ENCODE data around the gene DOK3.
A peak's percentile ranks its signal among the peaks of the same experiment; 100 is the strongest.

The DOK3 gene

GRCh38 chr5:177473443-177474001, 36.1 kb downstream of the DOK3 start, which contains the start of gene DBN1:
Gene DBN1, minus strand, starts transcription at chr5:177473634. Its CDS starts 113 bp downstream, at chr5:177473521.
- Mint-ChIP-seq H3K4me1 (ENCODE audit: low read depth) (peaks cover 66% of the 10 kb centered on the region), H3K36me3 (ENCODE audit: low read depth) (no peaks in the 10 kb centered on the region), H3K9me3 (no peaks in the 10 kb centered on the region), H3K4me3 (peak within 1 kb of the TSS; percentile 67), H3K27ac (no peak within 1 kb of the TSS), H3K27me3 (peaks cover 87% of the 10 kb centered on the region)
- intact Hi-C loops (cut with micrococcal nuclease), result no loop called here

- H3K36me3 Mint-ChIP-seq (ENCODE audit: low read depth), result no peaks in the 10 kb centered on the region
- H3K4me3 Mint-ChIP-seq, result no peak overlapping the region
- H3K27me3 Mint-ChIP-seq, result peaks cover 86% of the 10 kb centered on the region
- H3K9me3 Mint-ChIP-seq, result no peaks in the 10 kb centered on the region
- H3K4me1 Mint-ChIP-seq (ENCODE audit: low read depth), result peaks cover 58% of the 10 kb centered on the region
- intact Hi-C loops (cut with micrococcal nuclease), result no loop called here
- H3K27ac Mint-ChIP-seq, result no peak overlapping the region
Observed at GRCh38 chr5:177472460-177473442, 36.9 kb downstream of the DOK3 start.

GRCh38 chr5:177471610-177472356, 37.8 kb downstream of the DOK3 start:
- no peak overlapping the region for H3K27ac Mint-ChIP-seq
- H3K9me3 Mint-ChIP-seq, result no peaks in the 10 kb centered on the region
- peaks cover 89% of the 10 kb centered on the region for H3K27me3 Mint-ChIP-seq
- no peak overlapping the region for H3K4me3 Mint-ChIP-seq
- intact Hi-C loops (cut with micrococcal nuclease), result no loop called here
- H3K4me1 Mint-ChIP-seq (ENCODE audit: low read depth), result peaks cover 50% of the 10 kb centered on the region
- no peaks in the 10 kb centered on the region for H3K36me3 Mint-ChIP-seq (ENCODE audit: low read depth)

- Mint-ChIP-seq H3K4me1 (ENCODE audit: low read depth) (peaks cover 41% of the 10 kb centered on the region), H3K27ac (no peak overlapping the region), H3K9me3 (no peaks in the 10 kb centered on the region), H3K36me3 (ENCODE audit: low read depth) (no peaks in the 10 kb centered on the region), H3K4me3 (no peak overlapping the region), H3K27me3 (peaks cover 89% of the 10 kb centered on the region)
- intact Hi-C loops (cut with micrococcal nuclease), result no loop called here
Observed at GRCh38 chr5:177470759-177471536, 38.7 kb downstream of the DOK3 start.

GRCh38 chr5:177469750-177470525, 39.7 kb downstream of the DOK3 start:
- H3K36me3 Mint-ChIP-seq (ENCODE audit: low read depth), result no peaks in the 10 kb centered on the region
- no peaks in the 10 kb centered on the region for H3K9me3 Mint-ChIP-seq
- no peak overlapping the region for H3K27ac Mint-ChIP-seq
- intact Hi-C loops (cut with micrococcal nuclease), result no loop called here
- peaks cover 31% of the 10 kb centered on the region for H3K4me1 Mint-ChIP-seq (ENCODE audit: low read depth)
- peaks cover 88% of the 10 kb centered on the region for H3K27me3 Mint-ChIP-seq
- H3K4me3 Mint-ChIP-seq, result no peak overlapping the region

- no peak overlapping the region for H3K4me3 Mint-ChIP-seq
- no peaks in the 10 kb centered on the region for H3K36me3 Mint-ChIP-seq (ENCODE audit: low read depth)
- peaks cover 78% of the 10 kb centered on the region for H3K27me3 Mint-ChIP-seq
- H3K9me3 Mint-ChIP-seq, result no peaks in the 10 kb centered on the region
- intact Hi-C loops (cut with micrococcal nuclease), result no loop called here
- H3K27ac Mint-ChIP-seq, result no peak overlapping the region
- peaks cover 22% of the 10 kb centered on the region for H3K4me1 Mint-ChIP-seq (ENCODE audit: low read depth)
Observed at GRCh38 chr5:177468685-177469628, 40.7 kb downstream of the DOK3 start.

- H3K4me3 Mint-ChIP-seq, result no peak overlapping the region
- intact Hi-C loops (cut with micrococcal nuclease), result no loop called here
- no peaks in the 10 kb centered on the region for H3K9me3 Mint-ChIP-seq
- H3K36me3 Mint-ChIP-seq (ENCODE audit: low read depth), result no peaks in the 10 kb centered on the region
- no peak overlapping the region for H3K27ac Mint-ChIP-seq
- H3K27me3 Mint-ChIP-seq, result peaks cover 75% of the 10 kb centered on the region
- peaks cover 18% of the 10 kb centered on the region for H3K4me1 Mint-ChIP-seq (ENCODE audit: low read depth)
Observed at GRCh38 chr5:177468329-177468684, 41.3 kb downstream of the DOK3 start.

- H3K4me1 Mint-ChIP-seq (ENCODE audit: low read depth), result peaks cover 25% of the 10 kb centered on the region
- intact Hi-C loops (cut with micrococcal nuclease), result no loop called here
- no peaks in the 10 kb centered on the region for H3K36me3 Mint-ChIP-seq (ENCODE audit: low read depth)
- H3K27me3 Mint-ChIP-seq, result peaks cover 79% of the 10 kb centered on the region
- no peak overlapping the region for H3K27ac Mint-ChIP-seq
- H3K9me3 Mint-ChIP-seq, result no peaks in the 10 kb centered on the region
- H3K4me3 Mint-ChIP-seq, result no peak overlapping the region
Observed at GRCh38 chr5:177467436-177467835, 42.2 kb downstream of the DOK3 start.

GRCh38 chr5:177466861-177467260, 42.8 kb downstream of the DOK3 start:
- intact Hi-C loops (cut with micrococcal nuclease), result no loop called here
- Mint-ChIP-seq H3K27me3 (peaks cover 75% of the 10 kb centered on the region), H3K9me3 (no peaks in the 10 kb centered on the region), H3K4me3 (no peak overlapping the region), H3K27ac (no peak overlapping the region), H3K4me1 (ENCODE audit: low read depth) (peaks cover 25% of the 10 kb centered on the region), H3K36me3 (ENCODE audit: low read depth) (no peaks in the 10 kb centered on the region)

GRCh38 chr5:177465044-177465443, 44.6 kb downstream of the DOK3 start:
- Mint-ChIP-seq H3K27me3 (peaks cover 63% of the 10 kb centered on the region), H3K4me1 (ENCODE audit: low read depth) (peaks cover 23% of the 10 kb centered on the region), H3K9me3 (no peaks in the 10 kb centered on the region), H3K36me3 (ENCODE audit: low read depth) (no peaks in the 10 kb centered on the region), H3K27ac (no peak overlapping the region), H3K4me3 (no peak overlapping the region)
- intact Hi-C loops (cut with micrococcal nuclease), result no loop called here

GRCh38 chr5:177462021-177462670, 47.5 kb downstream of the DOK3 start:
- H3K4me1 Mint-ChIP-seq (ENCODE audit: low read depth), result peaks cover 23% of the 10 kb centered on the region

More at GRCh38 chr5:177462021-177462670, 47.5 kb downstream of the DOK3 start:
- Mint-ChIP-seq H3K36me3 (ENCODE audit: low read depth) (no peaks in the 10 kb centered on the region), H3K27me3 (peaks cover 48% of the 10 kb centered on the region), H3K9me3 (no peaks in the 10 kb centered on the region), H3K27ac (peak overlapping the region; percentile 5), H3K4me3 (peak overlapping the region; percentile 30)
- intact Hi-C loops (cut with micrococcal nuclease), result no loop called here
